Measurements from ENCODE around the gene MAP3K15. TPM values are rescaled to one million over a fixed set of nuclear protein-coding genes. Genes with fewer than 3 reads are reported as not detected.
"Not testable (repeated sequence)": the region's sequence is repeated elsewhere in the genome, so short reads cannot be mapped to it uniquely, and the experiment has no call there.

MAP3K15 gene
- total RNA-seq, 1 donor from 2014 or later = 0.13 TPM

- DNase-seq (ENCODE audit: low read depth, low spot score) = no peak
These were observed 24.8 kb upstream of the MAP3K15 start for GRCh38 chrX:19540076-19540475.

- DNase-seq (ENCODE audit: low read depth, low spot score) = no peak
These were observed 24.4 kb upstream of the MAP3K15 start for GRCh38 chrX:19539665-19540064.

GRCh38 chrX:19535476-19535875 lies 20.2 kb upstream of the MAP3K15 start:
- no peak for DNase-seq (ENCODE audit: low read depth, low spot score)

GRCh38 chrX:19532709-19533108 lies 17.4 kb upstream of the MAP3K15 start:
- DNase-seq (ENCODE audit: low read depth, low spot score) = no peak

GRCh38 chrX:19517965-19518364 lies 2.7 kb upstream of the MAP3K15 start:
- DNase-seq (ENCODE audit: low read depth, low spot score) = no peak

GRCh38 chrX:19515615-19516105 lies 352 bp upstream of the MAP3K15 start:
- DNase-seq (ENCODE audit: low read depth, low spot score) = no peak

- no peak for DNase-seq (ENCODE audit: low read depth, low spot score)
These were observed 1.9 kb downstream of the MAP3K15 start for GRCh38 chrX:19513383-19513782.

GRCh38 chrX:19512961-19513360 lies 2.3 kb downstream of the MAP3K15 start:
- no peak for DNase-seq (ENCODE audit: low read depth, low spot score)

- no peak for DNase-seq (ENCODE audit: low read depth, low spot score)
These were observed 2.9 kb downstream of the MAP3K15 start for GRCh38 chrX:19512359-19512758.

GRCh38 chrX:19511796-19512195 lies 3.5 kb downstream of the MAP3K15 start:
- not testable (repeated sequence) for DNase-seq (ENCODE audit: low read depth, low spot score)

GRCh38 chrX:19496711-19497110 lies 18.6 kb downstream of the MAP3K15 start:
- no peak for DNase-seq (ENCODE audit: low read depth, low spot score)

GRCh38 chrX:19487520-19488200 lies 27.6 kb downstream of the MAP3K15 start:
- no peak for DNase-seq (ENCODE audit: low read depth, low spot score)

GRCh38 chrX:19479458-19479857 lies 35.9 kb downstream of the MAP3K15 start:
- DNase-seq (ENCODE audit: low read depth, low spot score) = no peak

- not testable (repeated sequence) for DNase-seq (ENCODE audit: low read depth, low spot score)
These were observed 46.9 kb downstream of the MAP3K15 start for GRCh38 chrX:19468383-19468782.

- no peak for DNase-seq (ENCODE audit: low read depth, low spot score)
These were observed 52.4 kb downstream of the MAP3K15 start for GRCh38 chrX:19462879-19463278.

- DNase-seq (ENCODE audit: low read depth, low spot score) = no peak
These were observed 53.1 kb downstream of the MAP3K15 start for GRCh38 chrX:19462231-19462630.

- DNase-seq (ENCODE audit: low read depth, low spot score) = no peak
These were observed 57.6 kb downstream of the MAP3K15 start for GRCh38 chrX:19457662-19458061.

- DNase-seq (ENCODE audit: low read depth, low spot score) = no peak
These were observed 67.2 kb downstream of the MAP3K15 start for GRCh38 chrX:19448077-19448476.

GRCh38 chrX:19446397-19446796 lies 68.9 kb downstream of the MAP3K15 start:
- DNase-seq (ENCODE audit: low read depth, low spot score) = no peak

- DNase-seq (ENCODE audit: low read depth, low spot score) = not testable (repeated sequence)
These were observed 69.5 kb downstream of the MAP3K15 start for GRCh38 chrX:19445772-19446171.

- DNase-seq (ENCODE audit: low read depth, low spot score) = no peak
These were observed 71.3 kb downstream of the MAP3K15 start for GRCh38 chrX:19443869-19444526.

- DNase-seq (ENCODE audit: low read depth, low spot score) = no peak
These were observed 74.6 kb downstream of the MAP3K15 start for GRCh38 chrX:19440713-19441112.

GRCh38 chrX:19422661-19423060 lies 92.6 kb downstream of the MAP3K15 start:
- not testable (repeated sequence) for DNase-seq (ENCODE audit: low read depth, low spot score)
